PC-9 (cell line): ENCODE data around the gene MVP. TPM values are rescaled to one million over a fixed set of nuclear protein-coding genes. Genes with fewer than 3 reads are reported as not detected.
A peak's percentile ranks its signal among the peaks of the same experiment; 100 is the strongest.

Source experiments
- BruUV-seq: library from RNA; stranded (reverse); fragments of 400-500 nt; replicated peaks from 2 replicates; lab custom pipeline; 2021; lab: Mats Ljungman, UMichigan
- CTCF ChIA-PET: fragments of 300-600 bp; sonication (Branson Sonifier 250); formaldehyde crosslinking; loops from one replicate; lab custom pipeline; 2022; ENCODE audit warnings: antibody characterized with exemption; lab: Charles Lee
- POLR2A ChIA-PET: fragments of 300-600 bp; sonication (Branson Sonifier 250); formaldehyde crosslinking; loops from one replicate; lab custom pipeline; 2022; ENCODE audit warnings: antibody characterized with exemption; ENCODE audit not compliant: unreplicated experiment; lab: Charles Lee
- DNase-seq, 2 experiments: peaks; one replicate each; pipeline versions ENCODE4 v3.0.0 to v3.0.0-alpha.2; 2015 to 2022; ENCODE audit warnings: mixed read lengths in 1 of 2
- H2AFZ ChIP-seq: fragments of 200-600 bp; sonication (generic); 2 replicates; pipeline ENCODE4 v1.8.1; 2017; ENCODE audit warnings: antibody characterized with exemption
- H3F3A ChIP-seq: fragments of 200-600 bp; sonication (generic); 2 replicates; pipeline ENCODE4 v1.8.1; 2017; ENCODE audit warnings: antibody characterized with exemption, mild to moderate bottlenecking, low read depth; ENCODE audit not compliant: insufficient read depth
- H3K27ac ChIP-seq: fragments of 200-600 bp; sonication (generic); 2 replicates; pipeline ENCODE4 v1.6.1; 2016; ENCODE audit warnings: mixed run types
- H3K27me3 ChIP-seq: fragments of 200-600 bp; sonication (generic); 2 replicates; pipeline ENCODE4 v1.6.1; 2016; ENCODE audit warnings: low read depth, mixed run types; ENCODE audit not compliant: insufficient read depth
- H3K36me3 ChIP-seq: fragments of 200-600 bp; sonication (generic); 2 replicates; pipeline ENCODE4 v1.6.1; 2016; ENCODE audit warnings: low read depth, mixed run types
- H3K4me1 ChIP-seq: fragments of 200-600 bp; sonication (generic); replicated peaks from 2 replicates; pipeline ENCODE4 v1.6.1; 2016; ENCODE audit warnings: mixed run types; ENCODE audit not compliant: insufficient read depth
- H3K4me2 ChIP-seq: fragments of 200-600 bp; sonication (generic); 2 replicates; pipeline ENCODE4 v1.6.1; 2017; ENCODE audit warnings: mixed run types
- H3K4me3 ChIP-seq: fragments of 200-600 bp; sonication (generic); 2 replicates; pipeline ENCODE4 v1.6.1; 2016; ENCODE audit warnings: mixed run types
- H3K79me2 ChIP-seq: fragments of 200-600 bp; sonication (generic); 2 replicates; pipeline ENCODE4 v1.6.1; 2017; ENCODE audit warnings: low read depth, mixed run types
- H3K9me2 ChIP-seq: fragments of 200-600 bp; sonication (generic); 2 replicates; pipeline ENCODE4 v1.8.1; 2017; ENCODE audit warnings: mild to moderate bottlenecking; ENCODE audit not compliant: insufficient read depth
- H3K9me3 ChIP-seq: fragments of 200-600 bp; sonication (generic); 2 replicates; pipeline ENCODE4 v1.8.1; 2016; ENCODE audit warnings: low read depth; ENCODE audit not compliant: insufficient read depth
- H4K20me1 ChIP-seq: fragments of 200-600 bp; sonication (generic); 2 replicates; pipeline ENCODE4 v1.8.1; 2017; ENCODE audit not compliant: insufficient read depth
- CTCF ChIP-seq: fragments of 200-600 bp; sonication (generic); conservative IDR thresholded peaks from 2 replicates; pipeline ENCODE4 v1.6.1; 2017; ENCODE audit warnings: mixed run types, antibody characterized with exemption, mild to moderate bottlenecking, moderate library complexity
- EZH2 ChIP-seq: fragments of 200-600 bp; sonication (generic); IDR thresholded peaks from 2 replicates; pipeline ENCODE4 v1.8.0; 2017; ENCODE audit warnings: antibody characterized with exemption, low read depth
- intact Hi-C: fragments of 100-400 bp; cut with micrococcal nuclease; formaldehyde crosslinking; loops from one replicate; pipeline ENCODE4 v1.10.0; 2022; ENCODE audit not compliant: unreplicated experiment
- total RNA-seq: library from RNA; stranded (reverse); gene quantifications from 2 replicates; pipeline ENCODE4 v1.2.3, GENCODE V29; 2021

The MVP gene
- total RNA-seq, 1 experiment from 2014 or later, result 208 TPM

- POLR2A ChIA-PET, result no interaction called here
- no peak for DNase-seq
These were observed 25.4 kb downstream of the MVP start for GRCh38 chr16:29845656-29846055.

GRCh38 chr16:29848420-29849297 lies 28.4 kb downstream of the MVP start:
- Histone ChIP-seq H4K20me1 (no peaks in the 10 kb centered on the region), H3K36me3 (no peaks in the 10 kb centered on the region), H2AFZ (no peak overlapping the region), H3K79me2 (no peaks in the 10 kb centered on the region), H3K4me3 (no peak overlapping the region), H3K4me1 (no peaks in the 10 kb centered on the region), H3K27ac (no peak overlapping the region), H3K4me2 (no peak overlapping the region), H3K9me3 (no peaks in the 10 kb centered on the region), H3K9me2 (no peaks in the 10 kb centered on the region), H3F3A (no peaks in the 10 kb centered on the region; the same call in 1 of the 2 replicates), H3K27me3 (no peaks in the 10 kb centered on the region)
- POLR2A ChIA-PET, result interaction anchor here (0.5 kb wide), 1 partner anchor 54 kb away, joined by 4 read pairs; no protein-coding TSS in a partner anchor
- DNase-seq, result peak in 1 of 2 experiments; percentile 75
- no TSS peak for BruUV-seq
- intact Hi-C loops, result loop anchor here (1.0 kb wide), 2 partner anchors 27 to 148 kb away; no protein-coding TSS in a partner anchor
- TF ChIP-seq EZH2 (no peak), CTCF (peak; percentile 90)
- CTCF ChIA-PET, result interaction anchor here (0.5 to 1.8 kb wide), 21 partner anchors 10 to 875 kb away, joined by 3 to 18 read pairs (median 5); partner anchors contain the start of genes CDIPT, MVP, PAGR1 and SEZ6L2

More at GRCh38 chr16:29845656-29846055, 25.4 kb downstream of the MVP start:
- intact Hi-C loops, result no loop called here
- CTCF ChIA-PET, result no interaction called here
- Histone ChIP-seq H3K27me3 (no peaks in the 10 kb centered on the region), H4K20me1 (no peaks in the 10 kb centered on the region), H3F3A (no peaks in the 10 kb centered on the region; the same call in 1 of the 2 replicates), H3K4me3 (no peak overlapping the region), H3K79me2 (no peaks in the 10 kb centered on the region), H3K4me2 (no peak overlapping the region), H3K9me3 (no peaks in the 10 kb centered on the region), H2AFZ (no peak overlapping the region), H3K36me3 (no peaks in the 10 kb centered on the region), H3K4me1 (no peaks in the 10 kb centered on the region), H3K9me2 (no peaks in the 10 kb centered on the region), H3K27ac (no peak overlapping the region)
- TF ChIP-seq EZH2, result no peak
- TF ChIP-seq CTCF, result no peak
- no TSS peak for BruUV-seq

GRCh38 chr16:29849505-29849904 lies 29.2 kb downstream of the MVP start:
- ChIA-PET POLR2A (interaction anchor here (0.7 kb wide), 1 partner anchor 149 kb away, joined by 9 read pairs; no protein-coding TSS in a partner anchor), CTCF (interaction anchor here (0.6 to 1.0 kb wide), 3 partner anchors 34 to 203 kb away, joined by 5 to 12 read pairs (median 6); partner anchors contain the start of gene PAGR1)
- intact Hi-C loops, result no loop called here

More at GRCh38 chr16:29849505-29849904, 29.2 kb downstream of the MVP start:
- Histone ChIP-seq H3K36me3 (no peaks in the 10 kb centered on the region), H3F3A (no peaks in the 10 kb centered on the region; the same call in 1 of the 2 replicates), H3K9me2 (no peaks in the 10 kb centered on the region), H4K20me1 (no peaks in the 10 kb centered on the region), H3K4me3 (no peak overlapping the region), H3K27ac (no peak overlapping the region), H3K9me3 (no peaks in the 10 kb centered on the region), H3K27me3 (no peaks in the 10 kb centered on the region), H3K4me1 (no peaks in the 10 kb centered on the region), H3K79me2 (no peaks in the 10 kb centered on the region), H3K4me2 (no peak overlapping the region), H2AFZ (no peak overlapping the region)
- TF ChIP-seq EZH2 (no peak), CTCF (no peak)
- DNase-seq, result no peak
- no TSS peak for BruUV-seq
